LNCAP (cell line): Measurements from ENCODE around the gene FRMD4A.

Experiments
- CTCF ChIP-seq: fragments of 450-650 bp; IDR thresholded peaks from 2 replicates; pipeline ENCODE4 v1.5.1; 2017; ENCODE audit warnings: mild to moderate bottlenecking

FRMD4A gene

GRCh38 chr10:13774303-13774893 lies 556.3 kb downstream of the FRMD4A start:
- TF ChIP-seq CTCF: no peak

- no peak for TF ChIP-seq CTCF
These were observed 557.1 kb downstream of the FRMD4A start for GRCh38 chr10:13773496-13774170.

GRCh38 chr10:13773043-13773442 lies 557.7 kb downstream of the FRMD4A start:
- TF ChIP-seq CTCF: no peak

- no peak for TF ChIP-seq CTCF
These were observed 558.7 kb downstream of the FRMD4A start for GRCh38 chr10:13771992-13772391.

- no peak for TF ChIP-seq CTCF
These were observed 559.8 kb downstream of the FRMD4A start for GRCh38 chr10:13770760-13771493.

- TF ChIP-seq CTCF: no peak
These were observed 560.8 kb downstream of the FRMD4A start for GRCh38 chr10:13769946-13770345.

- TF ChIP-seq CTCF: no peak
These were observed 563.0 kb downstream of the FRMD4A start for GRCh38 chr10:13767676-13768178.
